HG02642 (cell line): ENCODE measurements around the gene NFIB.

Source experiments
- ATAC-seq: cut with Tn5 transposase; IDR thresholded peaks from one replicate; pipeline ENCODE4 v1.9.1; 2021; ENCODE audit warnings: mild to moderate bottlenecking; ENCODE audit not compliant: unreplicated experiment, poor library complexity

Gene NFIB

DNA sequence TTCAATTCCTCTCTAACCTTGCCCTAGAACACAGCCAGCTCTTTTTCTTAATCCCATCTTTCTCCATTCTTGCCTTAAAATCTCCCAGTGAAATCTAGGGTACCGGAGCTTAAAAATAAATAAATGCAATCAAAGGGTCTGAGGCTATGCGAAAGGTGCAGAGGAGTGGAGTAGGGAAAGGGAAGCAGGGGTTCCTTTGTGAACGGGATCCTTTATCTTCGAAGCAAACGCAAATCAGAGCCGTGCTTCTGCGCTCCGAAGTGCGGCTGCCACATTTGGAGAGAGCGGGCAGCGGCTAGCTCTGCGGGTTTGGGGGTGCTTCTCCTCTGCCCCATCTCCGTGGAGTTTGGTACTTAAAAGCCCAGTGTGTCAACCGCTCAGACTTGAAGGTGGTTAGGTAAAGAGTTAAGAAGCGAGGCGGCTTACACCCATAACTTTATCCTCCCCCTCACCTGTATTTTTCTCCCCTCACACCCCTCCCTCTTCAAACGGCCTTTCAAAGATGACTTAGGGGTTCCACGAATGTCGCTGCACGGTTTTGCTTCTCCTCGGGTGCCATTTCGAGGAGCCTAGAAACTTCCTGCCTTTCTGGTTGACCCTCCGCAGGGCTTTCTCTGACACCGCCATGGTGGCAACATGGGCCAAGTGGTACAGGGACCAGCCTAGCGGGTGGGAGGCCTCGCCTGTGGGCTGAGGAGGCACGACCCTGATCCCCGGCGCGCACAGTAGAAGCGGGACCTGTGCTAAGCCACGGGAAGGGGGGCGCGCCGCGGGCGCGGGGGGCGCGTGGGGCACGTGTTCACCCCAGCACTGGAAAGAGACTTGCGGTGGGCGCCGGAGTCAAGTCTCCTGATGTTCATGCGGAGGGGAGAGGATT lies 31.7 kb upstream of the NFIB start:
- no peak for ATAC-seq

DNA sequence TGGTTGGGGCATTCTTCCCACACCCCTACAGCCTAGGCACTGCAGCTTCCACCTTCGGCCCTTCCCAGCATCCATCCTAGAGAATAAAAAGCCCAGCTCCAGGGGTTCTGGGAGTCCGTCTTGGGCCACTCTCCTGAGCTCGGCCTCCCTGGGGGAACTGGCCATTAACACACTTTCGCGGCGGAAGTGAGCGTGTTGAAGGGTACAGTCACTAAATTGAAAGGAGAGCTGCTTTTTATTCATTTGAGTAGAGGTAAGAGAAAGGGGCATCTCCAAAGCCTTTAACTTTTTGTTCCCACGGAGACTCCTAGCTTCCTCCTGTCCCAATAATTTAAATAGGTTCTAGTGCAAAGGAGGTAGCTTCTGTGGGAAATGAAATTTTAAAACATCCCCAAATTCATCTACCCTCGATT lies 31.0 kb upstream of the NFIB start:
- no peak for ATAC-seq

DNA sequence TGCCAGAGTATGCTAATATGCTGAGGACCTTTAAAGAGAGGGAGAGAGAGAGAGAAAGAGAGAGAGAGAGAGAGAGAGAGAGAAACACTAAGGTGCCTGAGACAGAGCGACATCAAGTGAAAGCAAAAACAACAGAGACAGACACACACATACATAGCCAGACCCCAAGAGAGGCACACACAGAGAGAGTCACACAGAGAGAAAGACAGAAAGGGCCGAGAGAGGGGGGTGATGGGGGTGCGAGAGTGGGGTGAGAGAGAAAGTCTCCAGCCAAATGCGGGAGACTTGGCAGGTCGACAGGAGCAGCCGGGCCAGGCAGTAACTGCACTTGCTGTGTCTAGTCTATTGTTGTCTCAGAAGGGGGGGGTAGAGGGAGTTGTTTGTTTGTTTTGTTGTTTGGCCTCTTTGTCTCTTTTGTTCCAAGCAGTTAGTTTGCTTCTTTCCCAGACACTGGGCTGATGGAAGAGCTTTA lies 30.1 kb upstream of the NFIB start:
- no peak for ATAC-seq

DNA sequence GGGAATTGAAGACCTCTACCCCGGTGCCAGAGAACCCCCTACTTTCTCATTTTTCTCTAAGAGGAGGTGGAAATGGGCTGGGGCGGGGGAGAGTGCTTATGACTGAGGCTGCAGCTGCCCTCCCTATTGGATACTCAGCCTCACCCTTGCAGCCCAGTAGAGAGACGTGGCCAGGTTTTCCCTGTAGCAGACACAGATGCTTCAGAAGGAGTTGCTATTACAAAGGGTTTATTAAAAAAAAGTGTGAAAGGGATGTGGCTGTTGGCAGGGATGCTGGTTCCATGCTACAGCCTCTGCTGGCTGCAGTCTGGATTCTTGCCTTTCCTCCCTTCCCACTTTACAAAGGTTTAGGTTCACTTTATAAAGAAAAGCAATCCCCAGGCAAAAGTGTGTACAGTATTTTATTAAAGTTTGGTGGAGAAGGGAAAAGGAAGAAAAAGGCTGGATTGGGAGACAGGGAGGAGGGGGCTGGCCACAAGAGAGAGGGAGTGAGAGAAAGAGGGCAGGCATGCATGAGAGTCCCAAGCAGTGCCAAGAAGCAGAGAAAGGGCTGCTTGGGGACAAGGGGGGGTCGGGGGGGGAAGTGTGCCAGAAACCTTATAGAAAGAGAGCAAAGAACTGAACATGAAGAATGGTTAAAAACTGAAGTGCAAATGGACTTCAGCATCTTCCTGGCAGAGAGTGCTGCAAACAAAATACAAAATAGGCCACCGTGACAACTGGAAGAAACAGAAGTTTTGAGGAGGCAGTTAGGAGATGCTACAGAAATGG lies 29.5 kb upstream of the NFIB start:
- ATAC-seq = no peak

DNA sequence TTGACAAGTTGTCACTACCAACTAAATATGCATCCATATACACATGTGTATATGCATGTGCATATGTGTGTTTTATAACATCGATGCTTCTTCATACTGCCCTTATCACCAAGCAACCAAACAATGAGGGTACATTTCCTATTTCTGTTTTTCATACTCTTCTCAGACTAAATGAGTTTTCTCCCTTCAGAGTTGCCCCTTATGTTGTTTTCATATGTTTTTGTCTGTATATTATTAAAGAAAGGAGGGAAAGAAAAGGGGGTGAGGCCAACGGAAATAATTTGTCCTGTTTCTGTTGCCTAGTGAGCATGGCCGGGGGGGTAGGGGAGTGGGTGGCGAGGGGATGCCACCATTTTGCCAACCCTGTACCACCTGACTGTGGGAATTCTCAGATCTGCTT lies 28.8 kb upstream of the NFIB start:
- ATAC-seq = no peak

DNA sequence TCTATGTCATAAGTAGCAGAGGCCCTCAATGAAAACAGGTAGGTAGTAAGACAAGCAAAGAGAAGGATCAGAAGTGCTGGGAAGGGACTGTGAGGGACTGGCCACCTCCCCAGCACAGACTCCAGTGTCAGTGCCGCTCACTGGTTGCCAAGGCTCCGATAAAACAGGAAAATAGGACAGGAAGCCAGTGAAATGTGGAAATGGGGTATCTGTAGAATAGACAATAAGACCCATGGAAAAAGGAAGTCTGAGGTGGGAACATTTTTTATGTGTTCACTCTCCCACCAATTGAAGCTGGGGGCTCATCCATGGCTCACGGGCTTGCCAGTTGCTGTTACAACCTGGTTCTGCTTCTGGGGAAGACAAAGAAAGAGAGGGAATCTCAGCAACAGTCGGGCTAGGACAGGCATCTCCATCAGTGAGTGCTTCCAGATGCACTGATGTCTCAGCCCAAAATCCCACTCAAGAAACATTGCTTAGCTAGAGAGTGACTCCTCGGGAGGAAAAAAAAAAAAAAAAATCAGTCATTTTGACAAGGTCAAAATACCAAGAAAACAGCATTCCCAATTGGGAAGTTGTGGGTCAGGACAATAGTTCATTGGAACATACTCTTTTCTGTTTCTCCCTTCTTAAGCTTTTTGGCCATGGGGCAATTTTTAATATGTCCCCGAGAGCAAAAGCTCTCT lies 27.6 kb upstream of the NFIB start:
- ATAC-seq = no peak

DNA sequence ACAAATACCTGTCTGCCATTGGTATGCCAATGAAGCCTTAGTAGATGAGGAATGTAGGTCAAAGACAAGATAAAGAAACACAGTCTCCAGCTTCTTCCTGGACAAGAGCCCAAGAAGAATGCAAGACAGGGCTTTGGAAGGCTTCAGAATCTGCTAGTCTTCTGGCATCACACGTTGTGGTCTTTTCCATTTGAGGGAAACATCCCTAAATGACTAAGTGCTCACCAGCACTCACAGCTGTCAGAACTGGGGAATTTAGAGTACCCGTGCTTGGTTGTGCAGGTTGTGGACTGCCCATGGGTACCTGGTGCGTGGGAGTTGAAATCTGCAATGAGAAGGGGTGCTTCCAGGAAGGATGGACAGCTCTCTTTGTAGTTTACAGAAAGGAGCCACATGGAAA lies 27.1 kb upstream of the NFIB start:
- no peak for ATAC-seq

DNA sequence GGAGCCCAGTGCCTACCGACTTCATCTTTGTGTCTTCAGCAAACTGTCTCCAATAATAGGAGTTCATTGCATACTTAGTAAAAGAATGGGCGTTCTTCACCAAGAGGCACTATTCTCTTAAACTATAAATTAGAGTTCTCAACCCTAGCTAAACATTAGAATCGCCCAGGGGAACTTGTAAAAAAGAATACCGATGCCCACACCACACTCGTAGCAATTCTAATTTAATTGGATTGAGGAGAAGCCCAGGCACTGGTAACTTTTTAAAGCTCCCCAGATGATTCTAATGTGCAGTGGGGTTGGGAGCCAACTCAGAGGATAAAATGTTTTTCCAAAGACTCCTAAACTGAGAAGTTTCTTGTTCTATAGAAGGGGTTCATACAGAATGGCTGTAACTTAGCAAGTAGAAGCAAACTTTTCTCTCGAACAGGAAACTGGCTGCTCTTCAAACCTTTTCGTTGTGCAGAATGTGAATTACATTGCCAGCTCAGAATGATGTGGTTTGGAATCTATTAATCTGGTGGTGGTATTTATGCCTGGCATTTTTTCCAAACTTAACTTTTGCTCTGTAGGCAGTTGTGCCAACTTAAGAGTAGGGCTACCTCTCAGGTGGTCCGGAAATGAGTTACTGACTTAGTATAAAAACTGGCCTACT lies 26.4 kb upstream of the NFIB start:
- no peak for ATAC-seq

DNA sequence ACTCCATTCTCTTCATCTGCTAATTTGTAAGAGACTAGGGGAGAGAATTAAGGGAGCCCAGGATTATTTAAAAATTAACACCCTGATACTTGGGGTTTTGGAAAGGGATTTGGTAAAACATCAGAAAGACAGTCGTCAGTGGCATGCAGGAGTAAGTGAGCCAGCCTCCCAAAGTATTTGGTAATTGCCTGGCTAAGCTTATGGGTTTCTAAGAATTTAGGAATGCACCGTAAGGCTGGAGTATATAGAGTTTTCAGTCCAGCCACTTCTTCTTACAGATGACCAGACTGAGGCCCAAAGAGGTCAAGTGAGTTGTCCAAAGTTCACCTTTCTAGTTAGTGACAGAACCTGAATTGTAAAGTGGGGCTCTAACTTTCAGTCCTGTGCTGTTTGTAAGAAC lies 25.8 kb upstream of the NFIB start:
- ATAC-seq = no peak

DNA sequence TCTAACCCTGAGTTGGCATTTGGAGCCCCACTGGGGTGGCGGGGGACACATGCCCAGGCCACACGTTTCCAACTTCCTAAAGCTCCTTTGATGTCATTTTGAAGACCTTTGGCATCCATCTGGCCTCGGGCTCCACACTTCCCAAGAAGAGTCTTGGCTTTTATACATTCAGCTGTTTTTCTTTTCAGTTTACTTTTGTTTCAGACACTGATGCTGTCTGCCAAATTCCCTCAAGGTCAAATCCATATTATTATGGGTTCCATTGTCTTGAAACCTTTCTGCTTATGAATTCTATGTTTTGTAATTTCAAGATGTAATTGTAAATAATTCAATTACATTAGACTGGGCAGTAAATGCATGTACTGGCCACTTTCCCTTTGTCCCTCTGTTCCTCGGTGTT lies 23.7 kb upstream of the NFIB start:
- no peak for ATAC-seq

DNA sequence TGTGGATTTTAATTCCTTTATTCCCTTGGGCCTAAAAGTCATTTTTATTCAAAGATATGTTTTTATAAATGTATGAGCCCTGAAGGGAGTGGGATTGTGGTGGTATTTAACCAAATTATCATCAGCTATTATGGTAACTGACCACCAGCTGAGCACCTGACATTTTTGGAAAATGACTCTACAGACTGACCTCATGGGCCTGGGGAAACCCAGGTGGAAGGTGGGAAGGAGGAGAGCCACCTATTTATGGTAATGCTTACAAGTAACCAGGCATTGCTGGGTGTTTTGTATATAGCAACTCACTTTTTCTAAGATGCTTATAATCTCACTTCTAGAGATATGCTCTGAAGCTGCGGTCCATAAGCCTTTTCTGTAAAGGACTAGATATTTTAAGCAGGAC lies 22.3 kb upstream of the NFIB start:
- ATAC-seq = no peak

DNA sequence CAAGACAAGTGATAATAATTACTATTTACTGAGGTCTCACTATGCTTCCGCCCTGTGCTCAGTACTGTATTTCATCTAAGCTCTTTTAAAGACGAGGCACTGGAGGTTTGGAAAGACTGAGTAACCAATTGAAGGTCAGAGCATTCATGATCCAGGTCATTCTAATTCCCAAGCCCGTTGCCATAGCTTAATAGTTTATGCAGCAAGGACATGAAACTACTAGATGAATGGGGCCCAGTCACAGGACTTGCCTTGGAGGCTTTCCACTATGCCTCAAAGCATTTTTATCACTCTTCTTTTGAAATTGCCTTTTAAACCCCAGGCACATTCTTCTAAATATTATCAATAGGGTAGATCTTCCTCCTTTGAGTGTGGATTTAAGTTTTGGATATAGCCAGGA lies 17.2 kb upstream of the NFIB start:
- ATAC-seq = no peak

DNA sequence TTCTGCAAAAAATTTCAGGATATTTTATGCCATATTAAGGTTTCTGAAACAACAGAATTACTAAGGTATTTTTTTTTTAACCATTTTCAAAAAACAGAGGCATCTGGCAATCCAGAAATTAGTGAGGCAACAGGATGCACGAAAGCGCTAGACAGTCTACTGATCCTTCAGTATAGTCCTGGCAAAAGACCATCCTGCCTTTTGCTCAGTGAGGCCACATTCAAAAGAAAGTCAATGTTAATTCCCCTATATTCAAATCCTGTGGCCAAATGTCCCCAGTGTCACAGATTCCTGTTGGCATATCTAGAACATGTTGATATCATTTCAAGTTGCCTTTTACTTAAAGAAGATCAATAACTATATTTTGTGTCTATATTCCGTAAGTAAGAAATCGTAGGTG lies 13.1 kb upstream of the NFIB start:
- ATAC-seq = no peak

DNA sequence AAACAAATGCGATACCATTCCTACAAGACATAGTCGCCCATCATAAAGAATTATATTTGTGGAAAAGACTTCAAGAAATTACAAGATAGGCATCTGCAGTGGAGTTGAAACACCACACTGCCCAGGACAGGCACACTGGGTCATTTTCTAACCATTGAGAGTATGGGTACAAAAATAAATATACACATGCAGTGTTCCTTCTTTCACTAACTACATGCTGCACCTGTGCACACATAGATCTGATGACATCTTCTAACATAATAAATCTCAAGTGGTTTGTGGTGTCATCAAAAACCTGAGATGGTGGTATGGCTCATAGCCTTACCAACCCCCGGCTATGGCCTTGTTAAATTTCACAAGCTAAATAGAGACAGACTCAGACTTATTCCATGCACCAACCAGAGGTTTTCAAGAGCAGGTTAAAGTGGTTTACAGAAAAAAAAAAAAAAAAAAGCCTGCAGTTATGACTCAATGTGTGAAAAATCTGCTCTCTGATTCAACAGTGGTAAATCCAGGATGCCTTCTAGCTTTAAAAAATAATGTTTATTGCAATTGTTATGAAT lies 12.4 kb upstream of the NFIB start:
- ATAC-seq = no peak

DNA sequence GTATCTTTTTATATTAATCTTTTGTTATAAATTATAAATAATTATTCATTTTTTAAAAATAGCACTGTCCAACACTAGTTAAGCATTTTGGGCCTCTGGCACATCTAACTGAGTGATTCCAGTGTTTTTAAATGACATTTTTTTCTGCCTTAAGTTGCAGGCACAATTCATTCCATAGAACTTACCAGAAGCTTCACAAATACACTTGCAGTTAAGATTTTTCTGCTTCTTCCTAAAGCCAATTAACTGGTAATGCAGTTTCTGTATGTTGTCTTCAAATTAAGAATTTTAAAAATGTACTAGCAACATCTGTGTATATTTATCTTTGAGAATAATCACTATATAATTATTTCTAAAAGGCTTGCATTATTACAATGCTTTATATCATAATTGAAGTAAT lies 11.2 kb upstream of the NFIB start:
- no peak for ATAC-seq

DNA sequence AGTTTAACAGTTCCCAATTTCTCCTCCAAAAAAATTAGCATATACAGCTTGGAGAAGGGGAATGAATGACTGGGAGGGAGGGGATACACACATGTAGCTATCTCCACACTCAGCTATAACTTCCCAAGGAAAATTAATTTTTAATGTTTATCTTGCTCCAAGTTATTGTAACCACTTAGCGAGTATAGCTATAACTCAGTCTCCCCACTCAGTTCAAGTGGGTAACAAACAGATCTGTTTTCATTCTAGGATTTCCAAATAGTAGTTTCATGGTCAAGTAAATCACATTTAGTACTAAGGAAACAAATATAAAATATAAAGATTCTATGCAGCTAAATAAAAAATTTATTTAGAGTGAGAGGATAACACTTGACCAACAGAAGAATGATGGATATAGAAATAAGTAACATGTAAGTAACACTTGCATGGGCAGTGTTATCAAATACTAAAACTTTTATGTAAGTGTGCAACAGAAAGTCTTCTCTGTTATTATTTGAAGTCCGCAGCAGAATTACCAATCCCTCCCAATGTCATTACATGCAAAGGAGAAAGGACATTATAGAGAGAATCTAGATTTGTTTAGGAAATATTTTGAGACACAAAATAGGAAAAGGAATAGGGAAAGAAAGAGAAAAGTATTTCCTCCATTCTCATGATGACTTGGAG lies 10.2 kb upstream of the NFIB start:
- ATAC-seq = no peak

DNA sequence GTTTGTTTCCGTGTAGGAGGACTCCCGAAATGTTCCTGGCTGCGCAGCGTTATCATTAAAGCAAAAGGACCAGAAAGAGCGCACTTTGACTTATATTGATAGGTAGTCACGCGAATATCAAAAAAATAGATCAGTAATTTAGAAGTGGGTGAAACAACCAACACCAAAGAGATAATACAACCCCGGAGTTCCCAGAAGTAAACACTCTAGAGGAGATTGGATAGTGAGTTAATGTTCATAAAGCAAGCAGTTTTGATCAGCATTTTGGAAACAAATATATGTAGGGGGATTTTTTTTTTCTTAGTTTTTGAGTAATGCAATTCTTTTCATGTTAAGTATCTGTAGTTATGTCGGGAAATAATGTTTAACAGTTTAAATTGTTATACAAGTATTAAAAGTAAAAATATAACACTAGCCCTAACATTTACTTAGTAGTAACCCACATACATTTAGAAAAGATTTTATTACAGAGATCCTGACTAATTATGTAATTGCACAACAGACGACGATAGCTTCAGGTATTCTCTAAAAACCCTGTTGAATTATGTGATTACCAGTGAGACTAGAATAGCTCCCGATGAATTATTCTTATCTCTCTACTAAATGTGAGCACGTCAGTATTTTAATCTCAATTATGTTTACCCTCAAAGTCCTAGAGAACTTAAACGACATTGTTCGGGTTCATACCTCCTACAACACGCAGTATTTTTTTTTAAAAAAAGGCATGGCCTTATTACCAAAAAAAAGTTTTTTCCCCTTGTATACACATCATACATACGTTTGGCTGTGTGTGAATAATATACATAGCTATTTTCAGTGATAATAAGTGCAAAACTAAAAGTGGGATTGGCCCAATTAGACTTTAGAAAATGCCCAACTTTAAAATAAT lies 9.4 kb upstream of the NFIB start:
- ATAC-seq = peak; percentile 9

DNA sequence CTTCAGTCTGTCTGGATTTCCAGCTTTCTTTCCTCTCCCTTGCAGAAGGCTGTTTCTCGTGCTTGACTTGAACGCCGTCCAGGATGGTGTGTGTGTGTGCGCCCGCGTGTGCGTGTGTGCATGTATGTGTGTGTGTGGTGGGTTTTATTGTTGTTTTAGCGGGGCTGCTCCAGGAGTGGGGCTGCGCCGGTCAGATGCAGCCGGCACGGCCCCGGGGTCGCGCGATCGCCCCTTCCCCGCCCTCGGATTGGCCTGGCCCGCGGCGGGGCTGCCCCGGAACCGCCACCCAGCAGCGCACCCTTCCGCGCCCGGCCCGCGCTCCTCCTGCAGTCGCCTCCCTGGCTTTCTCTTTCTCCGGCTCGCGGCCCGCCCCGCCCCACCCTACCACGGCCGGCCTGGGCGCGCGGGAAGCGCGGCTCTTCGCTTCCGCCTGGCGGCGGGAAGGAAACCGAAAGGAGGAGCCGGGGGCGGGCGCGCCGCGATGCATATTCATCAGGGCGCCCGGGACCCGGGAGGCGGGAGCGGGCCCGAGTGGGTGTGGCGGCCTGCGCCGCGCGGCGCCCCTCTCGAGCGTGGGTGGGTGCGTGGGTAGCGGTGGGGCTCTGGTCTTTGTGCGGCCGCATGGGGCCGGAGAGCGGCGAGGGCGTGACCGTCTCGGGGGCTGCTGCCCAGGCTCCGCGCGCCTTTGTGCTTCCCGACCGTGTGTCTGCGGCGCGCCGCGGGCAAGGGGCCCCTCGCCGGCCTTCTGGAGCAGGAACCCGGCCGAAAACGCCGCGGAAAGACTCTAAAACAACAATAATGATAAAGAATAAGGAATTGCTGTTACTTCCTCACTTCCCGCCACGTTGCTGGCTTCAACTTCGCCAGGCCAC lies 8.5 kb upstream of the NFIB start:
- ATAC-seq = peak; percentile 93
